ENCODE measurements around the gene CXCR6.

Gene CXCR6

DNA sequence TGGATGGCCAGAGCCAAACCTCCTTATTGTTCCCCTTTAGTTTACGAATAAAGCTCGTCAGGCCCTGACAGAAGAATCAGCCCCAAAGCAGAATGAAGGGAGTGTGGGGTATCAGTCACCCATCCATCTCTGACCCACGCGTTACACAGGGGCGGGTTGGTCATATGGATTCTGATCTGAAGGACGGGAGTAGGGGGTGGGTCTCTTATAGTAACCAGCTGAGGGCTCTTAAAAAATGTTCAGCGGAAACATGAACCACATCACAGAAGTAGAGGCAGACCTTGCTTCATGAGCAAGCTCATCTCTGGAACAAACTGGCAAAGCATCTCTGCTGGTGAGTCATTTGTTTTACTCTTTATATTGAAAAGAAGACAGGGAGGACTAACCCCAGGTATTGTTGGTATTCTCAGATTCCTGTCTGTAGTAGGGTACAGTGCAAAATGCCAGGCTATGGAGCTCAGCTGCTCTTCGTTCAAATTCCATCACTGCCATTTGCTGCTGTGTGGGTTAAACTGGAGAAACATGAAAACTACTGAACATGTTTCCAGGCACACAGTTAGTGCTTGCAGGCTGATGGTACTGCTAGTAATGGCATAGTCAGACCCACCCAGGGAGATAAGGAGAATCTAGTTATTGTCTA is at the start of gene CXCR6:
TSS of gene CXCR6 (plus strand) at position 258 of the 640 bp plus-strand sequence. CDS start 3,018 bp downstream, outside the sequence.
- no peak for DNase-seq (ENCODE audit: low spot score)

DNA sequence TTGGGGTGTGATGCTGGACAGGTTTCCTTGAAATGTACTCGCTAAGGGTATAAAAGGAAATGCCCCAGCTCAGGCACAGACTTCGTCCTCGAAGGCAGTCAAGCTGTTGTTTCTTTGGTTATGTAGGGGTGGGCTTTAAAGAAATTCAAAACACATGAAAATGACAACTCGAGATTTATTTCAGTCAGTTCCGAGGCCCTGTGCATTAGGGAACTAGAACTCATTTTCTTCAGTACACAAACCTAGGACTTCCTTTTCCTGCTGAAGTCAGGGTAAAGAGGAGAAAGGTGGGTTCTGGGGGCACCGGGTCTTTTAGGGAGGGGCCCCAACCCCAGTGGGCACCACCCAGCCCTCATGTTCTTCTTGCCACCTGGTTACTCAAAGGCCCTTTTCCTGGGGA is 49.2 kb upstream of the CXCR6 start:
- peak; percentile 2 for DNase-seq (ENCODE audit: low spot score)

DNA sequence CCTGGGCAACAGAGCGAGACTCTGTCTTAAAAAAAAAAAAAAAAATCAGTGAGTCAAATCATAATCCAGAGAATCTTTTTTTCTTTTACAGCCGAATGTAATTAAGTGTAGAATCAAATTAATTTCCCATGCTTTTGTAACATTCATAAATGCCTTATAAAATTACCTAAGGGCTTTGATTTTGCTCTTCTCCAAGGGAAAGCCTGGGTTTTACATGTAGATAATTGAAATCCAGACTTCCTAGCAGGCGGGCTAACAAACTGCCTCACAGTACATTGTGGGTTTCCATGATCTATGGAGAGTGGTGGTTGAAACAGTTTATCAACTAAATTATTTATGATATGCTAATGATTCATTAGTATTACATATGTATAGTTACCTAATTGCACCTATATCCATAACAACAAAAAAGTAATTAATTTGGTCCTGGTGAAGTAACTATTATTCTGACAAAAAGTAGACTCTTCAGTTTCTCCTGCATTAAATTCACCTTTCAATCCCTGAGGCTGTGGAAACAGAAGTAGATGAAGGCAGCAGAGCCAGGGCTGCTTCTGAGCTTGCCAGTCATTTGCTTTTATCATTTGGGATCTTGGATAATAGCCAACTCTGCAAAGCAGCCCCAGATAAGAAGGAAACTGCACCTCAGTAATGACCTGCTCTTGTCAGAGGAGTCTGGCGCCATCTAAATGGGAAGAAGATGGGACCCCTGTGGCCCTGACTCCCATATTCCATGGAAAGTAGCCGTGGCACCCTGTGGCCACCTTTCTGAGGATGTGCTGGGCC is 47.4 kb upstream of the CXCR6 start:
- no peak for DNase-seq (ENCODE audit: low spot score)

DNA sequence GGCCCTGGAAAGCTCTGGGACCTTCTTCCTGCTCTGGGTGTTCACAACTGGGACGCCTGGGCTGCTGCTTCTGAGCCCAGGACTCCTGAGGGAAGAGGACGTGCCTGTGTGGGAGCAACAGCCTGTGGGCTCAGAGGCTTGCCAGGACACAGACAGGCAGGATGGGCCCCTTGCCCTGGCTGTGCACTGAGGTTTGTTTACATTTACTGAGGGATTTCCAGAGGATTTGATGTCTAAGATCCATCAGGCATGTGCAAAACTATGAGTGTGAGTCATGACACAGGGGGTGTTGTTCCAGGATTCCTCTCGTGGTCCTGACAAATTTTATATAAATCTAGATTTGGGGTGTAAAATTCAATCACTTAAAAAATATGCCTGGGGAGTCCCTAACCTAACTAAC is 46.3 kb upstream of the CXCR6 start:
- no peak for DNase-seq (ENCODE audit: low spot score)

DNA sequence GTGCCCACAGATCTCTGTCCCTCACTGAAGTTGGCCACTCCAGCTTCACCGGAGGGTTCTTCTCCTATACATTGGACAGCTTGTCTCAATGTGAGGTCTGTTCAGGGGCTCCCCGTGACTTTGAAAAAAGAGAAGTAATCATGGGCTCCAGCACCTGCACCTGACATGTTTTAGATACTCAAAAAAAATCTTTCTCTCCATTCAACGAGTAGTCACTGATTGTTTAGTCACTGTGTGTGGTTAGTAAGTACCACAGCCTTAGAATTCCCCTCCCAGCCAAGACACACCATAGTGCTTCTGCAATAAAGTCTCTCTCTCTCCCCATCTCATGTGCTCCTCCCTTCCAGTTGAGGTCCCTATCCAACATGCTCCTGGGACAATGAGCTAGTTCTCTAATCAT is 38.3 kb upstream of the CXCR6 start:
- no peak for DNase-seq (ENCODE audit: low spot score)

DNA sequence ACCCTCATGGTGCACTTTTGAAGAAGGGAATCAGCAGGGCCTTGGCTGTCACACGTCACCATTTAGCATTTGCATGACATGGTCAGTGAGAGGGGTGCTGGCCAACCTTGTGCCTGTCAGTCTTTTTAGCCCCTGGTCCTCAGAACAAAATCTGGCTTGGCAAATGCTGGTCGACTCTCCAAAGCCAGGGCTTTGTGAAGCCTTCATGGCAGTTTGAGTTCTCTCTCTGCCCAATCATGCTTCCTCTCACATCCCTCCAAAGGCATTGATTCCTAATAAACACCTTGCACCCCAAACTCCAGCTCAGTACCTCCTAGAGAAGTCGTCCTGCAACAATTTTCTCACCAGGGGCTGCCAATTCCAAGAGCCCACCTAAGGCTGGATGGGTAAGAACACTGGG is 37.5 kb upstream of the CXCR6 start:
- DNase-seq (ENCODE audit: low spot score) = no peak

DNA sequence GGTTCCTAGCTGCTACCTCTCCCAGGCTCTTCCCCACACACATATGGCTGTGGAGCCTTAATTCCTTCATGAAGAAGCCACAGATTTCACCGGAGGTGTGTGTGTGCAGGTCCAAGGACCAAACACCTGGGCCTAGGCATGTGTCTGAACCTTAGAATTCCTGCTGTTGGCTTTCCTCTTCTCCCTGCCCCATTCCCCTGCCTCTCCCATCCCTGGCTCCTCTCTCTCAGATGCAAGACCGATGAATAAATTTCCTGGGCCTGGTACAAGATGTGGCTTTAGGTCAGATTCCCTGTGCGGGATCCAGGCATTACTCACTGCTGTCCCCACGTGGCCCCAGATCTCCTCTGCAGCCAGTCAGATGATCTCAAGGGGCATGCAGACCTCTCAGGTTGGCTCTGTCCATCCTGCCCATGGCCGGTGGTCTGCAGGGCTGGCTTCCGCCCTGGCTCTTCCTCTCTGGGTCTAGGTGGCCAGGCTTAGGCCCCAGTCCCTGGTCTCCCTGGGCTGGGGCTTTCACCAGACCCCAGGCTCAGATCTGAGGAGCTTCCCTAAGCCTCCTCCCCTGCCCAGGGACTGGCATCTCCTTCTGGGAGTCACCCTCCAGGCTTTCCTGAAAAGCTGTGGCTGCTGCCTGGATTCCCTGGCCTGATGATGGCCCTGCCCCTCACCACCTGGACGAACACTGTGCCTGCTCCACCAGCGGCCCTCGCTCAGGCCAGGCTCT is 36.4 kb upstream of the CXCR6 start:
- no peak for DNase-seq (ENCODE audit: low spot score)

DNA sequence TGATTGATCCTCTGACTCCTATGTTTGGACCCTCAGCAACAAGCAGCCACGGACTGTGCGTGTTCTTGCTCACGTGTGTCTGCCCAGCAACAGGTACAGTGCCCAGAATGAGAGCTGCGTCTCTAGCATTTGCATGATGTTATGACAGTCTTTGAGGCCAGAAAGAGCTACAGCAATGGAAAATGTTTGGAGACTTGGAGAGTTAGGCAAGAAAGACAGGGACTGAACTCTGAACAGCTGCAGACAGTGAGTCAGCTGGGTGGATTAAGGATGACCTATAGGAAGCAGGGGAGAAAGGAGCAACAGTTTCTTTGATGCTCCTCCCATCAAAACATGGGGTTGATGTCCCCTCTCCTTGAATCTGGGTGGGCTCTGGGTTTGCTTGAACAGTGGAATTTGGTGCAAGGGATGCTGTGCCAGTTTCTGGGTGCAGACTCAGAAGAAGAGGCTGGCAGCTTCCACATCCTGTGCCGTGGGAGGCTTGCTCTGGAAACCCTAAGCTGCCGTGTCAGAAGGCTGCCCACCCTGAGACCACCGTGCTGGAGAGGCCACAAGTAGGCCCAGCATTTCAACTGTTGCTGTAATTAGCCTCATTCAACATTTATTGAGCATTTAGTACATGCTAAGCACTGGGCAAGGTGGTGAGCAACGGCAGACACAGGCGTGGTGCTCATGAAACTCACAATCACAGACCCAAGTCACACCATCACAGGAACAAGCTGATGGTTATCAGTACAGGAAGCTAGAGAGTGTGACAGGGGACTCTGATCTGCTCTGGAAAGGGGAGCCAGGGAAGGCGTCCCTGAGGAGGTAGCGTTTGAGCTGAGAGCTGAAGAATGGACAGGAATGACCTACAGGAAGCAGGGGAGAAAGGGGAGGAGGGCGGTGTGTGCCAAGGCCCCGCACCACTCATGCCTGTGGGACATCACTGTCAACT is 35.2 kb upstream of the CXCR6 start:
- no peak for DNase-seq (ENCODE audit: low spot score)

DNA sequence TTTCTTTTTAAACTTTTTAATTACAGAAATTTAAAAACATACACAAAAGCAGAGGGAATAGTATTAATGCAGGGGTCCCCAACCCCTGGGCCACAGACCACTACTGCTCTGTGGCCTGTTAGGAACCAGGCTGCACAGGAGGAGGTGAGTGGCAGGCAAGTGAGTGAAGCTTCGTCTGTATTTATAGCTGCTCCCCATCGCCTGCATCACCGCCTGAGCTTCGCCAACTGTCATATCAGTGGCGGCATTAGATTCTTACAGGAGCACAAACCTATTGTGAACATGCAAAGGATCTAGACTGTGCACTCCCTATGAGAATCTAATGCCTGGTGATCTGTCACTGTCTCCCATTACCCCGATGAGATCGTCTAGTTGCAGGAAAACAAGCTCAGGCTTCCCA is 34.5 kb upstream of the CXCR6 start:
- DNase-seq (ENCODE audit: low spot score) = no peak

DNA sequence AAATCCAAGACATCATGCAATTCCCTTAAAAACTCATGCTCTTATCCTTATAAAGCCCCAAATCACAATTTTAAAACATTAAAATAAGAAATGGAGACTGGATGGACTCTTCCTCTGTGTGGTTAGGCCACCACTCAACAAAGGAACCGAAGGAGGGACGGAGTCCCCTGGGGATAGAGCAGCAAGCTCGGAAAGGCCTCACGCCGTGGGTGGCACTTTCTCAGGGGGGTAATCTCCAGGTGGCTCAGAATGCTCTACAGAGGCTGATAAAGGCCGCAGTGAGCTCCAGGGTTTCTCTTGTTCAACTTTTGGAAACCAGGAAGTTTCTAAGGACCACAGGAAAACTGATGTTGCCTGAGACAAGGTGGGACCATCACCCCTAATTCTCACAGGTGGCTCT is 33.7 kb upstream of the CXCR6 start:
- no peak for DNase-seq (ENCODE audit: low spot score)

DNA sequence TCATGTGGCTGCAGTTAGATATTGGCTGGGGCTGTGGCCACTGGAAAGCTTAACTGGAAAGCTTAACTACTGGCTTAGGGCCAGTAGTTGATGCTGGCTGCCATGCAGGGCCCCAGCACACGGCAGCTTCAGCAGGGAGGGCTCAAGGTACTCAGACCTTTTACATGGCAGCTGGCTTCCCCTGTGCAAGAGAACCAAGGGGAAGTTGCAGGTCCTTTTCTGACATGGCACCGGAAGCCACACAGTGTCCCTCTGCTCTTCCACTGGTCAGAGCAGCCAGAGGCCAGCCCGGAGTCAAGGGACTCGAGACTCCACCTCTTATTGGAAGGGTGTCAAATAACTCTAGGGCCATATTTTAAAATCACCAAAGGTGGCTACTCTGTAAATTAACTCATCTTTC is 32.4 kb upstream of the CXCR6 start:
- DNase-seq (ENCODE audit: low spot score) = no peak

DNA sequence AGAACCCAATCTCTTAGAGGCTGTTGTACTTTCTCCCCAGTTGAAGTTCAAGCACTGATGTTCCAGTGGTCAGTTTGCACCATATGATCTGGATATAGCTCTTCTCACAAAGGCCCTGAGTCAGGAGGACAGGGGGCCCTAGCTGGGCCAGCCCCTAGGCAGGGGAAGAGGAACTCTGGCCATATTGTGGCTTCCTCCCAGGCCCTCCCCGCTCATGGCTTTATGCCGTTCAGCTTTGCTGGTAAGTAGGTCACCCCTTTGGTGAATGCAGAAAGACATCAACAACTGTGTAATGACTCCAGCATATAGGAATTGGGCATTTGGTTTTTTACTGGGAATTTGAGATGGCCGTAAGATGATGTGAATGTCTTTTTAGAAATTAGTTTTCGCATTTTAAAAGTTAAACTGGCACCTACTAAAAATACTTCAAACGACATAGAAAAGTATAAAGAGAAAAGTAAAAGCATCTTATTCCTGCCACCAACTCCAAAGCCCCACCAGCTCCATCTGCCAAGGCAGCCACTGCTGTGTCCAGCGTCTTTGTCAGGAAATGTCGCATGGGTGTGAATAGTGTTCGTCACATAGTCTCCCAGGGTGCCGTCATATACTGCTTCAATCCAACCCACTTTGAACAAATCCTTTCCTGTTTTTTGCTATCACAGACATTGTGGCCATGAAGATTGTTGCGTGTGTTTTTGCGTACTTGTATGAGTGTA is 31.6 kb upstream of the CXCR6 start:
- no peak for DNase-seq (ENCODE audit: low spot score)

DNA sequence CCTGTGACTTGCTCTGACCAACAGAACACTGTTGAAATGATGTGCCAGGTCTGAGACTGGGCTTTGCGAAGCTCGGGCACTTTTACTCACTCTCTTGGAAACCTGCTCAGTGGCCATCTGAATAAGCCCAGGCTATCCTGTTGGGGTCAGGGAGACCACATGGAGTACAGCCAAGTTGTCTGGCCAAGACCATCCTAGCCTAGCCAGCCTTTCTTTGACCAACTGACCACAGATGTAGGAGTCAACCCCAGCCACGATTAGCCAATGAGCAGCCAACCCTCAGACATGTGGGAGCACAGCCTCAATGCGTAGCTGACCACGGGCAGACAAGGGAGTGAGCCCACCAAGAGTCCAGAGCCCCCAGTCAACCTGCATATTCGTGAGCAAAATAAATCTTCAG is 30.8 kb upstream of the CXCR6 start:
- DNase-seq (ENCODE audit: low spot score) = no peak

DNA sequence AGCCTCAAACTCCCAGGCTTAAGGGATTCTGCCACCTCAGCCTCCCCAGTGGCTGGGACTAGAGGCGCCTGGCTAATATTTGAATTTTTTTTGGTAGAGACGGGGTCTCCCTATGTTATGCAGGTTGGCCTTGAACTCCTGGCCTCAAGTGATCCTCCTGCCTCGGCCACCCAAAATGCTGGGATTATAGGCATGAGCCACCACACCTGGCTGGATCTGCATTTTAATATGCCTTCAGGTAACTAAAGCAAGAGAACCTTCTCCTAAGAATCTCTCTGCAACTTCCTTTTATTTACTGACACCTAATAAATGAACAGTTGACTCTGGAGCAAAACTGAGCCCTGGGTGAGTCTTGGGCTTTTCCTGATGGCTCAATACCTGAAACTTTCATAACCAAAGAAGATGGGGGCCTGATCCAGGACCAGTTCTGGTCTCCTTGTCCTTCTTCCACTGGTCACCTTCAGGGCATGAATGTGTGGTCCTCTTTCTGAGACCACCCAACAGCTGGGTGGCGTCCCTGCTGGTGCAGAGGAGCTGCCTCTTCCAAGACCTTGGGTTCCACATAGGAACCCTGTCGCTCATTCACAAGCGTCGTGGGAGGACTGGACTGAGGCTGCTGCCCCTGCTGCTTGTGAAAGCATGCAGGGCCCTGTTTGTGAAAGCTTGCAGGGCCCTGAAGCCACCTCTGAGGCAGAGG is 28.8 kb upstream of the CXCR6 start:
- no peak for DNase-seq (ENCODE audit: low spot score)

DNA sequence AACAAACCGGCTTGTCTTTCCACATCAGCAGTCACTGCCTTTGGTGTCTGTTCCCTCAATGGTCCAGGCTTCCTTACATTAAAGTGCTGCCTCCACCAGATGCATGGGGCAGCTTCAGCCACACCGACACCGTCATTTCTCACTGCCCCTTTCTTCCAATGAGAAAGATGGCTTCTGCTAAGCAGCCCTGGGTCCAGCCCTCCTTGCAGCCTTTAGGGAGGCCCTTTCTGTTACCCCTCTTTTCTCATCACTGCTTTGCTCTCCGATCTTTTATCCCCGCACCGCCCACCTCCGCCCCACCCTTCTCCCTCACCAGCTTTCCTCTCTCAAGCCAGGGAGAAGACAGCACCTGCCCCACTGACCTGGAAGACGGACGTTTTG is 28.2 kb upstream of the CXCR6 start:
- DNase-seq (ENCODE audit: low spot score) = no peak

DNA sequence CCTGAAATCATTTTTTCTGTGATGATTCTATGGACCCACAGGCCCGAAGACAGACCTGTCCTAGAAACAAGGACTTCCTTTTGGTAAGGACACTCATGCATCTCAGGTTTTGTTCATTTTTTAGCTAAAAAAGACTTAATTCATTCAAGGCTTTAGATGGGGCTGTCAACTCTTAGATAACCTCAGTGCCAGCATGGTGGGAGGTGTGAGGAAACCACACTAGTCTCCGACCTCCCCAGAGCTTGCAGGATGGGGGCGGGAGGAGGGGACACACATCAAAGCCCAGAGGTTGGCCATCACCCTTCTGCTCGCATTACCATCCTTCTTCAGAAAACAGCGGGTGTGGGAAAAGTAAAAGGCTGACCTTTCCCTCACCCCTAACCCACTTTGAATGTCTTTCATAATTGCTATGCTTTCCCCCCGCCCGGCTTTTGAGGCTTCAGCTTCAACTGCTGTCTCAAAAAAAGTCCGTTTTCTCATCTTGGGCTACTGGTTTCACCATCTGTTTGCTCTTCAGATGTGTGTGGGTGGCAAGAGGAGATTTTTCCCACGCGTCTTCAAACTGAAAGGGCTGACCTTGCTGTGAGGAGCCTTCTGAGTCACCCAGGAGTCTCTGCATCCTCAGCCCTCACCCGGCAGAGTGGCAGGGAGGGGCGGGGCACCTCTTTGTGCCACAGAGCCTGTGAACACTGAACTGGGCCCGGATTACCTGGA is 27.6 kb upstream of the CXCR6 start:
- no peak for DNase-seq (ENCODE audit: low spot score)

DNA sequence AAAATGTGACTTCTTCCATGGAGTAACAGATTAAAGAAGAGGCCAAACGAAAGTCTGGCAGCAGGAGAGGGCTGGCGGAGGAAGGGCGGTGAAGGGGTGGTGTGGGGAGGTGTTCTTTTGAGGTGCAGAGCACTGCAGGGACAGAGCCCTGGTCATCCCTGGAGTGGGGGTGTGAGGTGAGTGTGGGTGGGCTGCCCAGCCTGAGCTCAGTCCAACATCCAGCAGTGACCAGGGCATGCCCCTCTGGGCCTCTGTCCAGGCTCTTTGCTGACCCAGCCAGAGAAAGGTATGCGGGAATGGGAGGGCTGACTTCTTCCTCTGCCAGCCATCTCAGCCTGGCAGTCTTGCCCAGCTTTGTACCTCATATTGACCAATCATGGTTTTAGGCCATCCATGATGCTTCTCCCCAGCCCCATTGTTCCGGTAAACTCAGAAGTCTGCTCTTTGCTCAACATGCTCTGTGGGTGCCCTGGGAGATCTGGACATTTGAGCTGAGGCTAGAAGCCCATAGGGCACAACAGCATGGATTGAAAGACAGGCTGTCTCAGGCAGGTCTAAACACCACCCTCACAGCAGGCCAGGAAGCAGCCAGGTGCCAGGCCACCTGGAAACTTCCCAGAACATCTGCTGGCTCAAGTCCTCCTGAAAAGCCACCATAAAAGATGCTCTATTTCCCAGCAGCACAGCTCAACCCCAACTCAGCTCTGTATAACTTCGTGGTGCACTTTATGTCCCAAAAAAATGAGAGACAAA is 25.9 kb upstream of the CXCR6 start:
- DNase-seq (ENCODE audit: low spot score) = no peak

DNA sequence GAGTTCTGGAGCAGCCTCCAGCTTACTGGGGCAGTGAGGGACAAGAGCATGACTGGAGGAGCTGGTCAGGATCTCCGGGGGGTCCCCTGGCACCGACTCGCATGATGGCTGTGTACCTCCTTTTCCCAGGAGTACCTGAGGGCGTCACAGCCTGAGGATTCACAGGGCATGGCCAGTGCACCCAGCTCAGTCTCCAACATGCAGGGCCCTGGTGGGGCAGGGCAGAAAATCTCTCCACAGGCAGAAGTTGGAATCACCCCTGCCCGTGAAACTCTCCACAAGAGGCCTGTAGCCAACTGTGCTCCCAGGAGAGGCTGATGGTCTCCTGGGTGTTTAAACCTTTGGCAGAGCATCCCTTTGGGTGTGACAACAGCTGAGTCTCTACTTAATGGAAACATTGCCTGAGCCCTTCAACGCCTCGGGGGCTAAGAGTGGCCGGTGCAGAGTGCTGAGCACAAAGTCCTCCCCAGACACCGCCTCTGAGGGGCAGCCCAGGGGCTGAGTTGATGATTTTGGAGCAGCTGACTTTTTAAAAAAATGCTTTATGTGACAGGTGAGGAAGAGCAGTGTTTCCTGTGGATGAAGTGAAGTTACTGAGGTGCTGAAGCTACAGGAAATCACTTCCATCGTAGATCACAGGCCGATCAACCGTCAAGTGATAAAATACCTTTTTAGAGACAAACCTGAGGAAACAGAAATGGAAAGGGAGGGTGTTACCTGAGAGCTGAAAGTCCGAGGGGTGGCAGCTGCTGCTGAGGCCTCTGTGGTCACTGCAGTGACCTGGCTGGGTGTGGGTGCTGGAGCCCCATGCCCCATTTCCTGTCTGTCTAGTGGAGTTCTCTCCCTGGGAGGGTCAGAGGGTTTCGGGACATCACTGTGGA is 21.9 kb upstream of the CXCR6 start:
- DNase-seq (ENCODE audit: low spot score) = no peak

DNA sequence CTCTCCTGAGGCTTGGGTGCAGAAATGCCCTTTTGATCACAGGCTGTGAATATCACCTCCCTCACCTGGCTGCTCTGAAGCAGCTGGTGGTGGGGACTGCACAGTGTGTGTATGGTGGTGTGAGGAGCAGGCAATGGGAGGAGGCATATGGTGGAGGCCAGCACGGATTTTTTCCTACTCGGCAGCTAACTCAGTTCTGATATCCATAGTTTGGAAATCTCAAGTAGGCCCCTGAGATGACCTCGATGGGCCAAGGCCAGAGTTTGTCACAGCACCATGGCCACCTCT is 21.3 kb upstream of the CXCR6 start:
- no peak for DNase-seq (ENCODE audit: low spot score)

Measured in globus pallidus (tissue), 1 donor.